ENCODE measurements around the gene GAPDHS. TPM values are rescaled to one million over a fixed set of nuclear protein-coding genes. Genes with fewer than 3 reads are reported as not detected.

Gene GAPDHS
- total and polyA plus RNA-seq, 2 donors from 2014 or later, result not detected

- intact Hi-C loops (cut with DNase I), result no loop called here
Observed at GRCh38 chr19:35513628-35514281, 19.5 kb upstream of the GAPDHS start, which contains the start of gene DMKN. Gene DMKN, minus strand, starts transcription at chr19:35513649. Its CDS starts 174 bp downstream, at chr19:35513475.

GRCh38 chr19:35514282-35514809, 18.9 kb upstream of the GAPDHS start:
- FAIRE-seq, result no peak
- H3K9ac ChIP-seq (ENCODE audit: low read length in 3 of 3), result no peak overlapping the region
- H3K4me3 ChIP-seq (ENCODE audit: low read length in 3 of 3), result no peak overlapping the region
- intact Hi-C loops (cut with DNase I), result no loop called here
- no peaks in the 10 kb centered on the region for H3K9me3 ChIP-seq (ENCODE audit: control insufficient read depth in 2 of 3, insufficient read depth in 1 of 3, low read length in 3 of 3)
- H3K36me3 ChIP-seq (ENCODE audit: control insufficient read depth in 2 of 3, insufficient read depth in 3 of 3, low read length in 3 of 3), result no peaks in the 10 kb centered on the region
- H3K4me1 ChIP-seq (ENCODE audit: control insufficient read depth in 2 of 3, insufficient read depth in 2 of 3, low read depth in 1 of 3, low read length in 3 of 3), result peaks cover 0 to 7% (median 0%) of the 10 kb centered on the region in 3 donors
- peak in 3 of 5 donors; percentile 38 to 57 (median 39) for DNase-seq
- H3K27me3 ChIP-seq (ENCODE audit: control insufficient read depth, insufficient read depth, low read length), result no peaks in the 10 kb centered on the region
- TF ChIP-seq CTCF (IDR thresholded peaks at IDR 0.05; ENCODE audit: borderline replicate concordance, extremely low read depth, insufficient read depth), result no peak
- H3K27ac ChIP-seq (ENCODE audit: low read depth in 2 of 2, low read length in 2 of 2), result no peak overlapping the region

More at GRCh38 chr19:35513628-35514281, 19.5 kb upstream of the GAPDHS start, which contains the start of gene DMKN:
- FAIRE-seq (no peak), DNase-seq (peak in 2 of 5 donors; percentile 31 to 43)
- no peak within 1 kb of the TSS for H3K4me3 ChIP-seq (ENCODE audit: low read length in 3 of 3)
- H3K36me3 ChIP-seq (ENCODE audit: control insufficient read depth in 2 of 3, insufficient read depth in 3 of 3, low read length in 3 of 3), result no peaks in the 10 kb centered on the region
- no peaks in the 10 kb centered on the region for H3K9me3 ChIP-seq (ENCODE audit: control insufficient read depth in 2 of 3, insufficient read depth in 1 of 3, low read length in 3 of 3)
- H3K9ac ChIP-seq (ENCODE audit: low read length in 3 of 3), result no peak within 1 kb of the TSS
- H3K4me1 ChIP-seq (ENCODE audit: control insufficient read depth in 2 of 3, insufficient read depth in 2 of 3, low read depth in 1 of 3, low read length in 3 of 3), result peaks cover 0 to 7% (median 0%) of the 10 kb centered on the region in 3 donors
- no peaks in the 10 kb centered on the region for H3K27me3 ChIP-seq (ENCODE audit: control insufficient read depth, insufficient read depth, low read length)
- TF ChIP-seq CTCF (IDR thresholded peaks at IDR 0.05; ENCODE audit: borderline replicate concordance, extremely low read depth, insufficient read depth), result no peak
- H3K27ac ChIP-seq (ENCODE audit: low read depth in 2 of 2, low read length in 2 of 2), result no peak within 1 kb of the TSS

- Histone ChIP-seq H3K27me3 (ENCODE audit: control insufficient read depth, insufficient read depth, low read length) (no peaks in the 10 kb centered on the region), H3K9me3 (ENCODE audit: control insufficient read depth in 2 of 3, insufficient read depth in 1 of 3, low read length in 3 of 3) (no peaks in the 10 kb centered on the region), H3K9ac (ENCODE audit: low read length in 3 of 3) (no peak overlapping the region), H3K36me3 (ENCODE audit: control insufficient read depth in 2 of 3, insufficient read depth in 3 of 3, low read length in 3 of 3) (no peaks in the 10 kb centered on the region), H3K4me1 (ENCODE audit: control insufficient read depth in 2 of 3, insufficient read depth in 2 of 3, low read depth in 1 of 3, low read length in 3 of 3) (no peaks in the 10 kb centered on the region), H3K4me3 (ENCODE audit: low read length in 3 of 3) (no peak overlapping the region), H3K27ac (ENCODE audit: low read depth in 2 of 2, low read length in 2 of 2) (no peak overlapping the region)
- no peak for FAIRE-seq
- no peak for TF ChIP-seq CTCF (IDR thresholded peaks at IDR 0.05; ENCODE audit: borderline replicate concordance, extremely low read depth, insufficient read depth)
- DNase-seq, result no peak
- intact Hi-C loops (cut with DNase I), result no loop called here
Observed at GRCh38 chr19:35516310-35516709, 16.9 kb upstream of the GAPDHS start.

Data from kidney (tissue), 14 donors.